Measurements from ENCODE around the gene RALGAPB. TPM values are rescaled to one million over a fixed set of nuclear protein-coding genes. Genes with fewer than 3 reads are reported as not detected.

RALGAPB gene
- polyA plus RNA-seq, 1 donor (not counting 4 experiments of a cell fraction or from before 2014, with no cell fraction given), result 23.8 TPM

GRCh38 chr20:38612751-38613515 is 140.3 kb downstream of the RALGAPB start:
- Histone ChIP-seq H3K4me1 (ENCODE audit: control insufficient read depth, extremely low read depth, insufficient read depth, low read length) (peaks cover 18% of the 10 kb centered on the region), H3K9ac (ENCODE audit: control insufficient read depth, extremely low read depth, insufficient read depth, low read length) (no peak overlapping the region), H4K20me1 (ENCODE audit: control insufficient read depth, extremely low read depth, insufficient read depth, low read length) (no peaks in the 10 kb centered on the region), H3K36me3 (ENCODE audit: control insufficient read depth in 2 of 2, extremely low read depth in 1 of 2, insufficient read depth in 2 of 2, low read length in 2 of 2) (no peaks in the 10 kb centered on the region), H3K79me2 (ENCODE audit: control insufficient read depth, insufficient read depth, low read length) (no peaks in the 10 kb centered on the region), H3K4me3 (ENCODE audit: control insufficient read depth in 2 of 3, extremely low read depth in 1 of 3, insufficient read depth in 2 of 3, low read depth in 1 of 3, low read length in 3 of 3) (no peak overlapping the region), H3K9me3 (ENCODE audit: control insufficient read depth, low read depth, low read length) (no peaks in the 10 kb centered on the region), H3K4me2 (ENCODE audit: control insufficient read depth, extremely low read depth, insufficient read depth, low read depth, low read length) (no peak overlapping the region), H3K27me3 (ENCODE audit: control insufficient read depth, extremely low read depth, insufficient read depth, low read length) (no peaks in the 10 kb centered on the region), H2AFZ (ENCODE audit: control insufficient read depth, low read length) (no peak overlapping the region), H3K9me1 (ENCODE audit: control insufficient read depth, extremely low read depth, insufficient read depth, low read length) (no peaks in the 10 kb centered on the region), H3K27ac (ENCODE audit: control insufficient read depth, insufficient read depth, low read length) (no peak overlapping the region)
- DNase-seq (ENCODE audit: low read depth, low spot score) (no peak), FAIRE-seq (no peak)
- dilution Hi-C loops (cut with MboI; ENCODE audit: extremely low pct_ligation_motif_present, low sequenced_read_pairs), result no loop called here
- TF ChIP-seq, protein P1, sequence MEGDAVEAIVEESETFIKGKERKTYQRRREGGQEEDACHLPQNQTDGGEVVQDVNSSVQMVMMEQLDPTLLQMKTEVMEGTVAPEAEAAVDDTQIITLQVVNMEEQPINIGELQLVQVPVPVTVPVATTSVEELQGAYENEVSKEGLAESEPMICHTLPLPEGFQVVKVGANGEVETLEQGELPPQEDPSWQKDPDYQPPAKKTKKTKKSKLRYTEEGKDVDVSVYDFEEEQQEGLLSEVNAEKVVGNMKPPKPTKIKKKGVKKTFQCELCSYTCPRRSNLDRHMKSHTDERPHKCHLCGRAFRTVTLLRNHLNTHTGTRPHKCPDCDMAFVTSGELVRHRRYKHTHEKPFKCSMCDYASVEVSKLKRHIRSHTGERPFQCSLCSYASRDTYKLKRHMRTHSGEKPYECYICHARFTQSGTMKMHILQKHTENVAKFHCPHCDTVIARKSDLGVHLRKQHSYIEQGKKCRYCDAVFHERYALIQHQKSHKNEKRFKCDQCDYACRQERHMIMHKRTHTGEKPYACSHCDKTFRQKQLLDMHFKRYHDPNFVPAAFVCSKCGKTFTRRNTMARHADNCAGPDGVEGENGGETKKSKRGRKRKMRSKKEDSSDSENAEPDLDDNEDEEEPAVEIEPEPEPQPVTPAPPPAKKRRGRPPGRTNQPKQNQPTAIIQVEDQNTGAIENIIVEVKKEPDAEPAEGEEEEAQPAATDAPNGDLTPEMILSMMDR (optimal IDR thresholded peaks at IDR 0.05 in 1 of 3, IDR thresholded peaks at IDR 0.05 in 1 of 3, conservative IDR thresholded peaks at IDR 0.05 in 1 of 3; ENCODE audit: extremely low read depth in 1 of 3, insufficient read depth in 2 of 3, low read length in 3 of 3), result no peak
- no peak for TF ChIP-seq EZH2 (IDR thresholded peaks at IDR 0.05; ENCODE audit: low read length)

DNA sequence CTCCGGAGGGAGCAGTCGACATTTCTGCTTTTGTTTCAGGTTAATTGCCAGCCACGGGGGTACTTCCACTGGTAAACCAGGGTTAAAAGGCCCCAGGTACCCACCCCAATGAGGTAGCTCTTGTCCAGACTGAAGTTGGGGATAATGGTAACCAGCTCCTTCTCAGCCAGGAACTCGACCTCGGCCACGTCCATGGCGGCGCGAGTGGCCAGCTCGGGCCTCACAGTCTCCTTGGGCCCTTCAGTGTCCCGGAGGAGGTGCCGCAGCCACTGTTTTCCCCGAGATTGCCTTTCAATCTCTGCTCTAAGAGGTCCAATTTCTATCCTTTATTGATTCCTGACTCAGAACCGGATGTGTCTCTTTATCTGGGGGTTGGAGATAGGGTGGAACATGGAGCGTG is 142.6 kb downstream of the RALGAPB start:
- Histone ChIP-seq H3K27me3 (ENCODE audit: control insufficient read depth, extremely low read depth, insufficient read depth, low read length) (peaks cover 5% of the 10 kb centered on the region), H3K4me3 (ENCODE audit: control insufficient read depth in 2 of 3, extremely low read depth in 1 of 3, insufficient read depth in 2 of 3, low read depth in 1 of 3, low read length in 3 of 3) (no peak overlapping the region), H3K36me3 (ENCODE audit: control insufficient read depth in 2 of 2, extremely low read depth in 1 of 2, insufficient read depth in 2 of 2, low read length in 2 of 2) (no peaks in the 10 kb centered on the region), H4K20me1 (ENCODE audit: control insufficient read depth, extremely low read depth, insufficient read depth, low read length) (no peaks in the 10 kb centered on the region), H3K4me1 (ENCODE audit: control insufficient read depth, extremely low read depth, insufficient read depth, low read length) (peaks cover 15% of the 10 kb centered on the region), H2AFZ (ENCODE audit: control insufficient read depth, low read length) (no peak overlapping the region), H3K9ac (ENCODE audit: control insufficient read depth, extremely low read depth, insufficient read depth, low read length) (no peak overlapping the region), H3K9me1 (ENCODE audit: control insufficient read depth, extremely low read depth, insufficient read depth, low read length) (no peaks in the 10 kb centered on the region), H3K4me2 (ENCODE audit: control insufficient read depth, extremely low read depth, insufficient read depth, low read depth, low read length) (no peak overlapping the region), H3K9me3 (ENCODE audit: control insufficient read depth, low read depth, low read length) (no peaks in the 10 kb centered on the region), H3K79me2 (ENCODE audit: control insufficient read depth, insufficient read depth, low read length) (no peaks in the 10 kb centered on the region), H3K27ac (ENCODE audit: control insufficient read depth, insufficient read depth, low read length) (no peak overlapping the region)
- DNase-seq (ENCODE audit: low read depth, low spot score), result no peak
- FAIRE-seq, result no peak
- TF ChIP-seq, protein P1 (optimal IDR thresholded peaks at IDR 0.05 in 1 of 3, IDR thresholded peaks at IDR 0.05 in 1 of 3, conservative IDR thresholded peaks at IDR 0.05 in 1 of 3; ENCODE audit: extremely low read depth in 1 of 3, insufficient read depth in 2 of 3, low read length in 3 of 3), result no peak
- dilution Hi-C loops (cut with MboI; ENCODE audit: extremely low pct_ligation_motif_present, low sequenced_read_pairs), result no loop called here

Data from keratinocyte (primary cell).